ENCODE results near the gene MRGPRD. TPM values are rescaled to one million over a fixed set of nuclear protein-coding genes. Genes with fewer than 3 reads are reported as not detected.

Gene MRGPRD
- total RNA-seq, 8 experiments from 2014 or later = 0.21 TPM; not detected in 7

GRCh38 chr11:68939583-68940555 lies 40.9 kb downstream of the MRGPRD start:
- in situ Hi-C loops (cut with MboI; ENCODE audit: low pct_unique_long_range_greater_than_20kb in 2 of 9, low sequenced_read_pairs in 9 of 9, unreplicated experiment in 9 of 9) = no loop called here
- no peak for ATAC-seq (replicated peaks in 6 of 8)
- WGBS, 10 experiments = 60 to 94% (median 80%) methylated on average over 1 to 19 of the region's 33 CpGs; no CpG with 5 or more reads in 5 of the 10 experiments
- Histone ChIP-seq H3K4me1 (replicated peaks in 1 of 2) (no peaks in the 10 kb centered on the region), H3K27ac (no peak overlapping the region), H3K4me3 (no peak overlapping the region)

GRCh38 chr11:68938816-68939582 lies 41.8 kb downstream of the MRGPRD start:
- H3K4me1 ChIP-seq (replicated peaks in 1 of 2) = no peaks in the 10 kb centered on the region
- H3K27ac ChIP-seq = no peak overlapping the region
- in situ Hi-C loops (cut with MboI; ENCODE audit: low pct_unique_long_range_greater_than_20kb in 2 of 9, low sequenced_read_pairs in 9 of 9, unreplicated experiment in 9 of 9) = no loop called here
- 60 to 96% methylated on average over 1 to 5 of the region's 17 CpGs; no CpG with 5 or more reads in 8 of the 10 experiments for WGBS, 10 experiments
- ATAC-seq (replicated peaks in 6 of 8) = no peak
- H3K4me3 ChIP-seq = no peak overlapping the region

- H3K4me1 ChIP-seq (replicated peaks in 1 of 2) = no peaks in the 10 kb centered on the region
- WGBS, 10 experiments = 83 to 100% (median 100%) methylated on average over 2 to 7 of the region's 18 CpGs; no CpG with 5 or more reads in 5 of the 10 experiments
- H3K4me3 ChIP-seq = no peak overlapping the region
- H3K27ac ChIP-seq = no peak overlapping the region
- in situ Hi-C loops (cut with MboI; ENCODE audit: low pct_unique_long_range_greater_than_20kb in 2 of 9, low sequenced_read_pairs in 9 of 9, unreplicated experiment in 9 of 9) = no loop called here
- no peak for ATAC-seq (replicated peaks in 6 of 8)
Measured at GRCh38 chr11:68938088-68938487, 42.7 kb downstream of the MRGPRD start.

- 60 to 100% (median 96%) methylated on average over 1 to 9 of the region's 29 CpGs; no CpG with 5 or more reads in 4 of the 10 experiments for WGBS, 10 experiments
- H3K27ac ChIP-seq = no peak overlapping the region
- ATAC-seq (replicated peaks in 6 of 8) = no peak
- H3K4me3 ChIP-seq = no peak overlapping the region
- no peaks in the 10 kb centered on the region for H3K4me1 ChIP-seq (replicated peaks in 1 of 2)
- in situ Hi-C loops (cut with MboI; ENCODE audit: low pct_unique_long_range_greater_than_20kb in 2 of 9, low sequenced_read_pairs in 9 of 9, unreplicated experiment in 9 of 9) = no loop called here
Measured at GRCh38 chr11:68936676-68937620, 43.8 kb downstream of the MRGPRD start.

- no peak for ATAC-seq (replicated peaks in 6 of 8)
- 67 to 100% (median 100%) methylated on average over 1 to 4 of the region's 10 CpGs; no CpG with 5 or more reads in 5 of the 10 experiments for WGBS, 10 experiments
- Histone ChIP-seq H3K27ac (no peak overlapping the region), H3K4me3 (no peak overlapping the region), H3K4me1 (replicated peaks in 1 of 2) (no peaks in the 10 kb centered on the region)
- in situ Hi-C loops (cut with MboI; ENCODE audit: low pct_unique_long_range_greater_than_20kb in 2 of 9, low sequenced_read_pairs in 9 of 9, unreplicated experiment in 9 of 9) = no loop called here
Measured at GRCh38 chr11:68936358-68936636, 44.5 kb downstream of the MRGPRD start.

GRCh38 chr11:68935516-68936357 lies 45.0 kb downstream of the MRGPRD start:
- in situ Hi-C loops (cut with MboI; ENCODE audit: low pct_unique_long_range_greater_than_20kb in 2 of 9, low sequenced_read_pairs in 9 of 9, unreplicated experiment in 9 of 9) = no loop called here
- ATAC-seq (replicated peaks in 6 of 8) = no peak
- H3K4me3 ChIP-seq = no peak overlapping the region
- 80 to 100% (median 99%) methylated on average over 1 to 8 of the region's 29 CpGs; no CpG with 5 or more reads in 6 of the 10 experiments for WGBS, 10 experiments
- H3K4me1 ChIP-seq (replicated peaks in 1 of 2) = no peaks in the 10 kb centered on the region
- H3K27ac ChIP-seq = no peak overlapping the region

GRCh38 chr11:68935066-68935465 lies 45.7 kb downstream of the MRGPRD start:
- Histone ChIP-seq H3K4me1 (replicated peaks in 1 of 2) (no peaks in the 10 kb centered on the region), H3K4me3 (no peak overlapping the region), H3K27ac (no peak overlapping the region)
- in situ Hi-C loops (cut with MboI; ENCODE audit: low pct_unique_long_range_greater_than_20kb in 2 of 9, low sequenced_read_pairs in 9 of 9, unreplicated experiment in 9 of 9) = no loop called here
- ATAC-seq (replicated peaks in 6 of 8) = no peak
- 74 to 100% (median 96%) methylated on average over 1 to 5 of the region's 15 CpGs; no CpG with 5 or more reads in 4 of the 10 experiments for WGBS, 10 experiments

- ATAC-seq (replicated peaks in 6 of 8) = no peak
- WGBS, 10 experiments = 17 to 100% (median 85%) methylated on average over 1 to 9 of the region's 13 CpGs; no CpG with 5 or more reads in 4 of the 10 experiments
- Histone ChIP-seq H3K4me1 (replicated peaks in 1 of 2) (no peaks in the 10 kb centered on the region), H3K27ac (no peak overlapping the region), H3K4me3 (no peak overlapping the region)
- in situ Hi-C loops (cut with MboI; ENCODE audit: low pct_unique_long_range_greater_than_20kb in 2 of 9, low sequenced_read_pairs in 9 of 9, unreplicated experiment in 9 of 9) = no loop called here
Measured at GRCh38 chr11:68934666-68935065, 46.1 kb downstream of the MRGPRD start.

GRCh38 chr11:68934321-68934645 lies 46.5 kb downstream of the MRGPRD start:
- ATAC-seq (replicated peaks in 6 of 8) = no peak
- H3K4me3 ChIP-seq = no peak overlapping the region
- no peaks in the 10 kb centered on the region for H3K4me1 ChIP-seq (replicated peaks in 1 of 2)
- H3K27ac ChIP-seq = no peak overlapping the region
- in situ Hi-C loops (cut with MboI; ENCODE audit: low pct_unique_long_range_greater_than_20kb in 2 of 9, low sequenced_read_pairs in 9 of 9, unreplicated experiment in 9 of 9) = no loop called here
- 86 to 100% (median 97%) methylated on average over 2 to 5 of the region's 12 CpGs; no CpG with 5 or more reads in 7 of the 10 experiments for WGBS, 10 experiments

GRCh38 chr11:68933605-68934320 lies 47.0 kb downstream of the MRGPRD start:
- in situ Hi-C loops (cut with MboI; ENCODE audit: low pct_unique_long_range_greater_than_20kb in 2 of 9, low sequenced_read_pairs in 9 of 9, unreplicated experiment in 9 of 9) = no loop called here
- 53 to 100% (median 88%) methylated on average over 1 to 12 of the region's 17 CpGs; no CpG with 5 or more reads in 2 of the 10 experiments for WGBS, 10 experiments

GRCh38 chr11:68932933-68933577 lies 47.7 kb downstream of the MRGPRD start:
- no peak overlapping the region for H3K4me3 ChIP-seq
- in situ Hi-C loops (cut with MboI; ENCODE audit: low pct_unique_long_range_greater_than_20kb in 2 of 9, low sequenced_read_pairs in 9 of 9, unreplicated experiment in 9 of 9) = no loop called here
- WGBS, 10 experiments = 80 to 100% (median 96%) methylated on average over 1 to 10 of the region's 24 CpGs; no CpG with 5 or more reads in 1 of the 10 experiments
- ATAC-seq (replicated peaks in 6 of 8) = no peak
- no peaks in the 10 kb centered on the region for H3K4me1 ChIP-seq (replicated peaks in 1 of 2)
- H3K27ac ChIP-seq = no peak overlapping the region

More at GRCh38 chr11:68933605-68934320, 47.0 kb downstream of the MRGPRD start:
- ATAC-seq (replicated peaks in 6 of 8) = no peak
- Histone ChIP-seq H3K4me1 (replicated peaks in 1 of 2) (no peaks in the 10 kb centered on the region), H3K4me3 (no peak overlapping the region), H3K27ac (no peak overlapping the region)
